HCT116 (cell line): ENCODE data around the gene UBA52. TPM values are rescaled to one million over a fixed set of nuclear protein-coding genes. Genes with fewer than 3 reads are reported as not detected.

ENCODE experiments used
- ATAC-seq: fragments of 200-7000 bp; cut with Tn5 transposase; 2 replicates; pipeline ENCODE4 v1.9.1; 2020; ENCODE audit warnings: mild to moderate bottlenecking, moderate library complexity
- BruUV-seq: library from RNA; stranded (reverse); fragments of 400-500 nt; replicated peaks from 2 replicates; lab custom pipeline; 2021; lab: Mats Ljungman, UMichigan
- CTCF ChIA-PET: fragments of 300-600 bp; sonication (Branson Sonifier 250); formaldehyde crosslinking; loops from one replicate; lab custom pipeline; 2021; ENCODE audit warnings: antibody characterized with exemption; lab: Charles Lee
- POLR2A ChIA-PET: fragments of 300-600, 350-600 bp; sonication (Branson Sonifier 250); formaldehyde crosslinking; loops from one replicate; lab custom pipeline; 2021; ENCODE audit warnings: antibody characterized with exemption; lab: Charles Lee
- RAD21 ChIA-PET, 2 experiments: fragments of 300-600 bp; sonication (Branson Sonifier 250); formaldehyde crosslinking; loops; one replicate each; lab custom pipeline; 2023; ENCODE audit warnings: low total read pairs in 2 of 2; ENCODE audit not compliant: uncharacterized antibody in 2 of 2, unreplicated experiment in 2 of 2, low non-redundant PET in 1 of 2; lab: Charles Lee
- DNase-seq: peaks from one replicate; pipeline ENCODE4 v3.0.0-alpha.2; 2010; ENCODE audit warnings: low read depth, low spot score
- H2AFZ ChIP-seq: fragments of 200-600 bp; shearing (Covaris generic), sonication (generic); 2 replicates; pipeline ENCODE4 v1.6.1; 2017; ENCODE audit warnings: low read depth, mixed run types, mixed read lengths, antibody characterized with exemption, low read length; ENCODE audit not compliant: poor library complexity, severe bottlenecking
- H3K27ac ChIP-seq: 2 replicates; pipeline ENCODE4 v1.5.1; 2012; ENCODE audit warnings: low read depth, low read length
- H3K27me3 ChIP-seq: fragments of 200-600 bp; sonication (generic); 2 replicates; pipeline ENCODE4 v1.6.1; 2016; ENCODE audit warnings: mixed run types, low read length, mixed read lengths; ENCODE audit not compliant: insufficient read depth
- H3K36me3 ChIP-seq, 2 experiments: fragments of 200-500 bp in 1 of 2; fragments of 200-600 bp in 1 of 2; sonication (Bioruptor generic) in 1 of 2; sonication (generic) in 1 of 2; 2 replicates each; pipeline versions ENCODE4 v1.5.1 to v1.6.1; 2014 to 2016; ENCODE audit warnings: low read length in 2 of 2, inconsistent platforms in 1 of 2, mixed read lengths in 1 of 2, mixed run types in 1 of 2; ENCODE audit not compliant: insufficient read depth in 2 of 2, control insufficient read depth in 1 of 2
- H3K4me1 ChIP-seq, 2 experiments: fragments of 200-600 bp in 1 of 2; sonication (generic) in 1 of 2; 2 replicates each; pipeline versions ENCODE4 v1.5.1 to v1.6.1; 2012 to 2017; ENCODE audit warnings: low read length in 2 of 2, inconsistent platforms in 1 of 2, mild to moderate bottlenecking in 1 of 2, mixed read lengths in 1 of 2, mixed run types in 1 of 2, moderate library complexity in 1 of 2; ENCODE audit not compliant: insufficient read depth in 2 of 2, control insufficient read depth in 1 of 2
- H3K4me2 ChIP-seq: fragments of 200-600 bp; sonication (generic); 2 replicates; pipeline ENCODE4 v1.6.1; 2017; ENCODE audit warnings: mixed run types, low read length, mixed read lengths
- H3K4me3 ChIP-seq, 2 experiments: fragments of 200-600 bp in 1 of 2; sonication (generic) in 1 of 2; replicated peaks in 1 of 2; 2 replicates each; pipeline ENCODE4 v1.5.1; 2011 to 2016; ENCODE audit warnings: low read length in 2 of 2, control low read depth in 1 of 2, low read depth in 1 of 2, mild to moderate bottlenecking in 1 of 2, mixed read lengths in 1 of 2, mixed run types in 1 of 2
- H3K79me2 ChIP-seq: fragments of 200-600 bp; sonication (generic); 2 replicates; pipeline ENCODE4 v1.6.1; 2017; ENCODE audit warnings: mild to moderate bottlenecking, mixed run types, low read length, moderate library complexity, mixed read lengths; ENCODE audit not compliant: insufficient read depth
- H3K9ac ChIP-seq: fragments of 200-600 bp; sonication (generic); 2 replicates; pipeline ENCODE4 v1.6.1; 2016; ENCODE audit warnings: low read length, mixed read lengths
- H3K9me2 ChIP-seq: fragments of 200-600 bp; sonication (generic), shearing (Covaris generic); 2 replicates; pipeline ENCODE4 v1.6.1; 2017; ENCODE audit warnings: mixed run types, mild to moderate bottlenecking, moderate library complexity; ENCODE audit not compliant: insufficient read depth
- H3K9me3 ChIP-seq, 2 experiments: fragments of 200-500 bp in 1 of 2; fragments of 200-600 bp in 1 of 2; sonication (Bioruptor generic) in 1 of 2; sonication (generic) in 1 of 2; 2 replicates each; pipeline ENCODE4 v1.6.1; 2014 to 2017; ENCODE audit warnings: low read length in 2 of 2, mixed read lengths in 2 of 2, inconsistent platforms in 1 of 2, low read depth in 1 of 2, mild to moderate bottlenecking in 1 of 2, mixed run types in 1 of 2, moderate library complexity in 1 of 2; ENCODE audit not compliant: control insufficient read depth in 1 of 2, insufficient read depth in 1 of 2
- H4K20me1 ChIP-seq: fragments of 200-600 bp; sonication (generic), shearing (Covaris generic); 2 replicates; pipeline ENCODE4 v1.6.1; 2017; ENCODE audit warnings: mixed run types, mild to moderate bottlenecking, moderate library complexity; ENCODE audit not compliant: insufficient read depth
- EZH2phosphoT487 ChIP-seq: fragments of 200-600 bp; IDR thresholded peaks from 2 replicates; pipeline ENCODE4 v1.6.1; 2018; ENCODE audit warnings: antibody characterized with exemption, borderline replicate concordance
- JUND ChIP-seq: IDR thresholded peaks from 2 replicates; pipeline ENCODE4 v1.6.1; 2012
- POLR2A ChIP-seq: IDR thresholded peaks from 2 replicates; pipeline ENCODE4 v1.7.0; 2011; ENCODE audit warnings: borderline replicate concordance; ENCODE audit not compliant: insufficient read depth, insufficient read length; ENCODE audit errors: extremely low read depth
- POLR2AphosphoS5 ChIP-seq: IDR thresholded peaks from 2 replicates; pipeline ENCODE4 v1.6.1; 2011; ENCODE audit warnings: mild to moderate bottlenecking, low read depth, low read length, moderate library complexity
- SIN3A ChIP-seq: IDR thresholded peaks from 2 replicates; pipeline ENCODE4 v1.6.1; 2012; ENCODE audit warnings: low read depth
- SP1 ChIP-seq: IDR thresholded peaks from 2 replicates; pipeline ENCODE4 v1.6.1; 2012; ENCODE audit warnings: low read depth
- ZNF274 ChIP-seq: fragments of 200-500 bp; sonication (Bioruptor generic); IDR thresholded peaks from 2 replicates; pipeline ENCODE4 v1.6.1; 2014; ENCODE audit warnings: mild to moderate bottlenecking, low read depth, low read length, inconsistent platforms
- intact Hi-C: fragments of 100-400 bp; cut with micrococcal nuclease; formaldehyde crosslinking; loops from 2 replicates; pipeline ENCODE4 v1.10.0; 2022
- total RNA-seq: library from RNA; stranded (reverse); gene quantifications from one replicate; pipeline ENCODE4 v1.2.1, GENCODE V29; 2021; ENCODE audit not compliant: unreplicated experiment
- TF ChIP-seq, protein P1 (sequence below): IDR thresholded peaks from 2 replicates; pipeline ENCODE4 v1.6.1; 2011; ENCODE audit warnings: mild to moderate bottlenecking, low read length, moderate library complexity; ENCODE audit not compliant: insufficient replicate concordance; ENCODE audit errors: extremely low read depth
- TF ChIP-seq, protein P2 (sequence below), 3 experiments: fragments of 200-600 bp in 1 of 3; sonication (generic) in 1 of 3; IDR thresholded peaks in 2 of 3; conservative IDR thresholded peaks in 1 of 3; 2 replicates each; pipeline ENCODE4 v1.5.1; 2012 to 2017; ENCODE audit warnings: low read depth in 2 of 3, low read length in 2 of 3, antibody characterized with exemption in 1 of 3, borderline replicate concordance in 1 of 3, control low read depth in 1 of 3, mild to moderate bottlenecking in 1 of 3, mixed read lengths in 1 of 3, mixed run types in 1 of 3, moderate library complexity in 1 of 3; ENCODE audit not compliant: insufficient read depth in 1 of 3
- TF ChIP-seq, protein P3 (sequence below): IDR thresholded peaks from 2 replicates; pipeline ENCODE4 v1.6.1; 2012; ENCODE audit warnings: low read depth

Gene UBA52
- total RNA-seq, 1 experiment from 2014 or later: 1,743 TPM

DNA sequence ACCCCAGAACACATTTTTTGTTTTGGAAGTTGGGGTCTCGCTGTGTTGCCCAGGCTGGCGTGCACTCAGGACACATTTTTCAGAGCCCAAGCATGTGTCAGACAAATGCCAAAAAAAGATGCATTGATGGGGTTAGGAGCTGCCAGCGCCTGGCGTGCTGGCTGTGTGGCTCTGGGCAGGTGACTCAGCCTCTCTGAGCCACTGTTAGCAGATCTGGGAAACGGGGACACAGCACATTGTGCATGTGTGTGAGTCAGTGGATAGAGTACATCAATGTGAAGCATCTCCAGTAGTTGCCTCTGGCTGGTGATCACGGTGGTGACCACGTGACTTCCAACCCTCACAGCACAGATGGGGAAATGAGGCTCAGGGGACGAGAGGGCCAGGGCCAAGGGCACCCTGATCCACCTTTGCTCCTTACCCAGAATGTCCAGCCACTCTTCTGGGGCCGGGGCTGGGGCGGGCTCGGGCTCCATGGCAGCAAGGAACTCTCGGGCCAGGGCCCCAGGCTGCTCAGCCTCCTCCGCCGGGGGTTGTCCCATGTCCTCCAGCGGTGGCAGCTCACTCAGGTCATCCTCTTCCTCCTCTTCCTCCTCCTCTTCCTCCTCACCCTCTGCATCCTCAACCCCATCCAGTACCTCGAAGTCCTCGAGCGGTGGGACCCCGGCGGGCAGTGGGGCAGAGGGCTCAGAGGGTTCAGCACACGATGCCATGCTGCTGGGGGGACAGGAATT is 30.2 kb upstream of the UBA52 start:
- TF ChIP-seq, protein P1, sequence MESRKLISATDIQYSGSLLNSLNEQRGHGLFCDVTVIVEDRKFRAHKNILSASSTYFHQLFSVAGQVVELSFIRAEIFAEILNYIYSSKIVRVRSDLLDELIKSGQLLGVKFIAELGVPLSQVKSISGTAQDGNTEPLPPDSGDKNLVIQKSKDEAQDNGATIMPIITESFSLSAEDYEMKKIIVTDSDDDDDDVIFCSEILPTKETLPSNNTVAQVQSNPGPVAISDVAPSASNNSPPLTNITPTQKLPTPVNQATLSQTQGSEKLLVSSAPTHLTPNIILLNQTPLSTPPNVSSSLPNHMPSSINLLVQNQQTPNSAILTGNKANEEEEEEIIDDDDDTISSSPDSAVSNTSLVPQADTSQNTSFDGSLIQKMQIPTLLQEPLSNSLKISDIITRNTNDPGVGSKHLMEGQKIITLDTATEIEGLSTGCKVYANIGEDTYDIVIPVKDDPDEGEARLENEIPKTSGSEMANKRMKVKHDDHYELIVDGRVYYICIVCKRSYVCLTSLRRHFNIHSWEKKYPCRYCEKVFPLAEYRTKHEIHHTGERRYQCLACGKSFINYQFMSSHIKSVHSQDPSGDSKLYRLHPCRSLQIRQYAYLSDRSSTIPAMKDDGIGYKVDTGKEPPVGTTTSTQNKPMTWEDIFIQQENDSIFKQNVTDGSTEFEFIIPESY: no peak
- TF ChIP-seq POLR2AphosphoS5 (no peak), SIN3A (no peak), SP1 (no peak), POLR2A (no peak), JUND (no peak), EZH2phosphoT487 (no peak), ZNF274 (no peak)
- TF ChIP-seq, protein P2, sequence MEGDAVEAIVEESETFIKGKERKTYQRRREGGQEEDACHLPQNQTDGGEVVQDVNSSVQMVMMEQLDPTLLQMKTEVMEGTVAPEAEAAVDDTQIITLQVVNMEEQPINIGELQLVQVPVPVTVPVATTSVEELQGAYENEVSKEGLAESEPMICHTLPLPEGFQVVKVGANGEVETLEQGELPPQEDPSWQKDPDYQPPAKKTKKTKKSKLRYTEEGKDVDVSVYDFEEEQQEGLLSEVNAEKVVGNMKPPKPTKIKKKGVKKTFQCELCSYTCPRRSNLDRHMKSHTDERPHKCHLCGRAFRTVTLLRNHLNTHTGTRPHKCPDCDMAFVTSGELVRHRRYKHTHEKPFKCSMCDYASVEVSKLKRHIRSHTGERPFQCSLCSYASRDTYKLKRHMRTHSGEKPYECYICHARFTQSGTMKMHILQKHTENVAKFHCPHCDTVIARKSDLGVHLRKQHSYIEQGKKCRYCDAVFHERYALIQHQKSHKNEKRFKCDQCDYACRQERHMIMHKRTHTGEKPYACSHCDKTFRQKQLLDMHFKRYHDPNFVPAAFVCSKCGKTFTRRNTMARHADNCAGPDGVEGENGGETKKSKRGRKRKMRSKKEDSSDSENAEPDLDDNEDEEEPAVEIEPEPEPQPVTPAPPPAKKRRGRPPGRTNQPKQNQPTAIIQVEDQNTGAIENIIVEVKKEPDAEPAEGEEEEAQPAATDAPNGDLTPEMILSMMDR (IDR thresholded peaks at IDR 0.05 in 2 of 3, conservative IDR thresholded peaks at IDR 0.05 in 1 of 3; ENCODE audit: borderline replicate concordance in 1 of 3, insufficient read depth in 1 of 3, low read depth in 2 of 3, low read length in 2 of 3): no peak
- TF ChIP-seq, protein P3, sequence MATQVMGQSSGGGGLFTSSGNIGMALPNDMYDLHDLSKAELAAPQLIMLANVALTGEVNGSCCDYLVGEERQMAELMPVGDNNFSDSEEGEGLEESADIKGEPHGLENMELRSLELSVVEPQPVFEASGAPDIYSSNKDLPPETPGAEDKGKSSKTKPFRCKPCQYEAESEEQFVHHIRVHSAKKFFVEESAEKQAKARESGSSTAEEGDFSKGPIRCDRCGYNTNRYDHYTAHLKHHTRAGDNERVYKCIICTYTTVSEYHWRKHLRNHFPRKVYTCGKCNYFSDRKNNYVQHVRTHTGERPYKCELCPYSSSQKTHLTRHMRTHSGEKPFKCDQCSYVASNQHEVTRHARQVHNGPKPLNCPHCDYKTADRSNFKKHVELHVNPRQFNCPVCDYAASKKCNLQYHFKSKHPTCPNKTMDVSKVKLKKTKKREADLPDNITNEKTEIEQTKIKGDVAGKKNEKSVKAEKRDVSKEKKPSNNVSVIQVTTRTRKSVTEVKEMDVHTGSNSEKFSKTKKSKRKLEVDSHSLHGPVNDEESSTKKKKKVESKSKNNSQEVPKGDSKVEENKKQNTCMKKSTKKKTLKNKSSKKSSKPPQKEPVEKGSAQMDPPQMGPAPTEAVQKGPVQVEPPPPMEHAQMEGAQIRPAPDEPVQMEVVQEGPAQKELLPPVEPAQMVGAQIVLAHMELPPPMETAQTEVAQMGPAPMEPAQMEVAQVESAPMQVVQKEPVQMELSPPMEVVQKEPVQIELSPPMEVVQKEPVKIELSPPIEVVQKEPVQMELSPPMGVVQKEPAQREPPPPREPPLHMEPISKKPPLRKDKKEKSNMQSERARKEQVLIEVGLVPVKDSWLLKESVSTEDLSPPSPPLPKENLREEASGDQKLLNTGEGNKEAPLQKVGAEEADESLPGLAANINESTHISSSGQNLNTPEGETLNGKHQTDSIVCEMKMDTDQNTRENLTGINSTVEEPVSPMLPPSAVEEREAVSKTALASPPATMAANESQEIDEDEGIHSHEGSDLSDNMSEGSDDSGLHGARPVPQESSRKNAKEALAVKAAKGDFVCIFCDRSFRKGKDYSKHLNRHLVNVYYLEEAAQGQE: no peak
- Histone ChIP-seq H3K9me3 (no peaks in the 10 kb centered on the region), H3K9me2 (no peaks in the 10 kb centered on the region), H3K9ac (no peak overlapping the region), H3K4me3 (no peak overlapping the region; a peak in 1 of 4 replicates), H2AFZ (no peak overlapping the region), H4K20me1 (no peaks in the 10 kb centered on the region), H3K36me3 (peaks cover 17 to 21% of the 10 kb centered on the region in 2 experiments; a peak in 3 of 4 replicates), H3K4me2 (peak overlapping the region; percentile 97; the same call in 1 of the 2 replicates), H3K4me1 (peaks cover 8 to 18% of the 10 kb centered on the region in 2 experiments), H3K27me3 (no peaks in the 10 kb centered on the region), H3K79me2 (peaks cover 17% of the 10 kb centered on the region), H3K27ac (peak overlapping the region; percentile 80)
- ChIA-PET RAD21 (no interaction called here), CTCF (no interaction called here), POLR2A (no interaction called here)
- intact Hi-C loops: no loop called here
- DNase-seq: no peak
- ATAC-seq: no peak
- no TSS peak for BruUV-seq
